CD8-positive, alpha-beta memory T cell (primary cell): ENCODE results near the gene MAP1B. TPM values are rescaled to one million over a fixed set of nuclear protein-coding genes. Genes with fewer than 3 reads are reported as not detected.

Source experiments
- CTCF ChIA-PET: fragments of 350-600 bp; sonication (Branson Sonifier 250); formaldehyde crosslinking; loops from one replicate; lab custom pipeline; 2021; ENCODE audit warnings: antibody characterized with exemption; lab: Charles Lee
- POLR2A ChIA-PET: fragments of 350-600 bp; sonication (Branson Sonifier 250); formaldehyde crosslinking; loops from one replicate; lab custom pipeline; 2021; ENCODE audit warnings: antibody characterized with exemption; lab: Charles Lee
- DNase-seq, 5 donors: peaks; one replicate each; pipeline versions ENCODE4 v3.0.0 to v3.0.0-alpha.2; 2020 to 2022; ENCODE audit warnings: mixed read lengths in 1 of 5
- H3K27ac ChIP-seq: one replicate; pipeline ENCODE4 v1.7.0; 2013; ENCODE audit warnings: low read depth, mild to moderate bottlenecking, low read length, moderate library complexity
- H3K27me3 ChIP-seq: 2 replicates; pipeline ENCODE4 v1.7.0; 2013; ENCODE audit warnings: low read length, mild to moderate bottlenecking; ENCODE audit not compliant: insufficient read depth, poor library complexity, severe bottlenecking
- H3K36me3 ChIP-seq: 2 replicates; pipeline ENCODE4 v1.7.0; 2013; ENCODE audit warnings: mild to moderate bottlenecking, low read length, moderate library complexity; ENCODE audit not compliant: insufficient read depth
- H3K4me1 ChIP-seq: 2 replicates; pipeline ENCODE4 v1.7.0; 2013; ENCODE audit warnings: mild to moderate bottlenecking, low read length, moderate library complexity; ENCODE audit not compliant: insufficient read depth
- H3K4me3 ChIP-seq: 2 replicates; pipeline ENCODE4 v1.7.0; 2013; ENCODE audit warnings: mild to moderate bottlenecking, low read length
- H3K9me3 ChIP-seq: 2 replicates; pipeline ENCODE4 v1.7.0; 2013; ENCODE audit warnings: mild to moderate bottlenecking, low read length
- H3K27ac Mint-ChIP-seq, 8 donors: one replicate each; pipeline ENCODE4 v1.8.0; 2020 to 2021; ENCODE audit warnings: mixed read lengths in 8 of 8, mild to moderate bottlenecking in 6 of 8, inconsistent platforms in 3 of 8, moderate library complexity in 3 of 8
- H3K27me3 Mint-ChIP-seq, 2 donors: one replicate each; pipeline ENCODE4 v1.8.0; 2020 to 2021; ENCODE audit warnings: mixed read lengths in 2 of 2, mild to moderate bottlenecking in 1 of 2, moderate library complexity in 1 of 2
- H3K36me3 Mint-ChIP-seq, 3 donors: one replicate each; pipeline ENCODE4 v1.8.0; 2020 to 2021; ENCODE audit warnings: mixed read lengths in 3 of 3, inconsistent platforms in 1 of 3, mild to moderate bottlenecking in 1 of 3
- H3K4me1 Mint-ChIP-seq, 3 donors: one replicate each; pipeline ENCODE4 v1.8.0; 2020 to 2021; ENCODE audit warnings: mixed read lengths in 3 of 3, inconsistent platforms in 1 of 3, mild to moderate bottlenecking in 1 of 3
- H3K4me3 Mint-ChIP-seq, 7 donors: one replicate each; pipeline ENCODE4 v1.8.0; 2020 to 2021; ENCODE audit warnings: mixed read lengths in 7 of 7, mild to moderate bottlenecking in 6 of 7, moderate library complexity in 4 of 7, inconsistent platforms in 2 of 7
- H3K9me3 Mint-ChIP-seq, 5 donors: one replicate each; pipeline ENCODE4 v1.8.0; 2020 to 2022; ENCODE audit warnings: mixed read lengths in 5 of 5, mild to moderate bottlenecking in 3 of 5, moderate library complexity in 2 of 5, inconsistent platforms in 1 of 5
- polyA plus RNA-seq: library from polyadenylated mRNA; unstranded; fragments of 300-500 nt; fragmentation: Illumina TruSeq; gene quantifications from one replicate; pipeline ENCODE4 v1.2.3, GENCODE V29; 2021
- total RNA-seq, 2 experiments: library from RNA; stranded (reverse); gene quantifications; one replicate each; pipeline ENCODE4 v1.2.3, GENCODE V29; 2021

MAP1B gene
- total and polyA plus RNA-seq, 3 experiments from 2014 or later = 0.13 to 0.18 (median 0.16) TPM

DNA sequence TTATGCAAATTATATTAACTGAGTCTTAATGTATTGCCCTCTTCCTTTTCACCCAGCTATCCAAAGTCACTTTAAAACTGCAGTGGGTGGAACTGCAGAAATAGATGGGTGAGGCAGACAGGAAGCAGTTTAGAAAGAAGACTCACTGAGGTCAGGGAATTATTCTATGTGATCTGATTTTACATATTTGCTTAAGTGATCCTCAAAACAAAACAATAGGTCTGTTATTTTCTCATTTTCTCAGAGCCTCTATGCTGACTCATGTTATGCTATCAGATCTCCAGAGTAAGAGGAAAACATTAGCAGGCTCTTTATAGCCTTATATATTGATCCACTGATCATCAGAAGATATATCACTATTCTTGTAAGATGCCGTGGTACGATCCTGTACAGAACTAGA, 149.3 kb downstream of the MAP1B start:
- ChIA-PET POLR2A (no interaction called here), CTCF (no interaction called here)
- H3K4me1 Mint-ChIP-seq = peaks cover 5 to 7% (median 5%) of the 10 kb centered on the region in 3 donors
- H3K36me3 Mint-ChIP-seq = peaks cover 10 to 27% (median 10%) of the 10 kb centered on the region in 3 donors
- Histone ChIP-seq H3K4me1 (no peaks in the 10 kb centered on the region), H3K9me3 (no peaks in the 10 kb centered on the region), H3K4me3 (no peak overlapping the region), H3K27ac (no peak overlapping the region), H3K27me3 (no peaks in the 10 kb centered on the region), H3K36me3 (no peaks in the 10 kb centered on the region)
- H3K27ac Mint-ChIP-seq = no peak overlapping the region
- DNase-seq = no peak
- no peaks in the 10 kb centered on the region for H3K27me3 Mint-ChIP-seq
- H3K4me3 Mint-ChIP-seq = no peak overlapping the region
- no peaks in the 10 kb centered on the region for H3K9me3 Mint-ChIP-seq

Other genes starting within 250 kb of the MAP1B start
- 10 to 100 TPM; 86.9 to 91.9 TPM for gene MRPS27, start 212.8 kb downstream of the MAP1B start, total RNA-seq
- 35.9 TPM for gene MRPS27, start 212.8 kb downstream of the MAP1B start, polyA plus RNA-seq
- 10 to 100 TPM; 14.0 to 15.0 TPM for gene PTCD2, start 212.9 kb downstream of the MAP1B start, total RNA-seq
- gene PTCD2, start 212.9 kb downstream of the MAP1B start, polyA plus RNA-seq = 2.6 TPM